ENCODE measurements around the gene GPNMB. TPM values are rescaled to one million over a fixed set of nuclear protein-coding genes. Genes with fewer than 3 reads are reported as not detected.

Gene GPNMB
- total and polyA plus RNA-seq, 7 experiments from 2014 or later: 0.56 to 30.5 (median 15.4) TPM; not detected in 3

- intact Hi-C loops (cut with micrococcal nuclease): no loop called here
- ChIA-PET POLR2A (no interaction called here), CTCF (interaction anchor here (1.0 to 7.3 kb wide), 2 partner anchors 7 to 93 kb away, joined by 3 to 48 read pairs; no protein-coding TSS in a partner anchor)
These were observed 18.4 kb downstream of the GPNMB start for GRCh38 chr7:23264916-23265458.

GRCh38 chr7:23266918-23267317 lies 20.3 kb downstream of the GPNMB start:
- Histone ChIP-seq H3K4me1 (ENCODE audit: control insufficient read depth in 2 of 2, insufficient read depth in 2 of 2, low read length in 2 of 2) (peaks cover 0 to 3% of the 10 kb centered on the region in 2 donors), H3K27ac (ENCODE audit: low read depth, low read length) (no peak overlapping the region), H3K27me3 (ENCODE audit: control insufficient read depth in 2 of 2, insufficient read depth in 2 of 2, low read length in 2 of 2) (no peaks in the 10 kb centered on the region), H3K36me3 (ENCODE audit: control insufficient read depth in 2 of 3, insufficient read depth in 3 of 3, low read length in 3 of 3) (no peaks in the 10 kb centered on the region), H3K4me3 (ENCODE audit: low read length) (no peak overlapping the region), H3K9me3 (ENCODE audit: control insufficient read depth in 2 of 3, low read length in 3 of 3) (no peaks in the 10 kb centered on the region)
- Mint-ChIP-seq H3K27me3 (peaks cover 0 to 6% (median 4%) of the 10 kb centered on the region in 5 donors), H3K9me3 (no peaks in the 10 kb centered on the region), H3K36me3 (peaks cover 0 to 5% (median 0%) of the 10 kb centered on the region in 5 donors), H3K4me3 (no peak overlapping the region), H3K4me1 (no peaks in the 10 kb centered on the region), H3K27ac (no peak overlapping the region)
- DNase-seq (no peak), ATAC-seq (no peak)
- CTCF ChIA-PET: no interaction called here
- intact Hi-C loops (cut with micrococcal nuclease): no loop called here
- POLR2A ChIA-PET: no interaction called here

More at GRCh38 chr7:23264916-23265458, 18.4 kb downstream of the GPNMB start:
- Histone ChIP-seq H3K4me1 (ENCODE audit: control insufficient read depth in 2 of 2, insufficient read depth in 2 of 2, low read length in 2 of 2) (peaks cover 0 to 3% of the 10 kb centered on the region in 2 donors), H3K27ac (ENCODE audit: low read depth, low read length) (no peak overlapping the region), H3K4me3 (ENCODE audit: low read length) (no peak overlapping the region), H3K9me3 (ENCODE audit: control insufficient read depth in 2 of 3, low read length in 3 of 3) (no peaks in the 10 kb centered on the region), H3K36me3 (ENCODE audit: control insufficient read depth in 2 of 3, insufficient read depth in 3 of 3, low read length in 3 of 3) (no peaks in the 10 kb centered on the region), H3K27me3 (ENCODE audit: control insufficient read depth in 2 of 2, insufficient read depth in 2 of 2, low read length in 2 of 2) (no peaks in the 10 kb centered on the region)
- Mint-ChIP-seq H3K4me1 (no peaks in the 10 kb centered on the region), H3K9me3 (no peaks in the 10 kb centered on the region), H3K36me3 (peaks cover 0 to 5% (median 0%) of the 10 kb centered on the region in 5 donors), H3K27ac (no peak overlapping the region), H3K4me3 (no peak overlapping the region), H3K27me3 (peaks cover 0 to 6% (median 4%) of the 10 kb centered on the region in 5 donors)
- ATAC-seq: no peak
- no peak for DNase-seq

- ATAC-seq (no peak), DNase-seq (no peak)
- Histone ChIP-seq H3K4me1 (ENCODE audit: control insufficient read depth in 2 of 2, insufficient read depth in 2 of 2, low read length in 2 of 2) (no peaks in the 10 kb centered on the region), H3K4me3 (ENCODE audit: low read length) (no peak overlapping the region), H3K36me3 (ENCODE audit: control insufficient read depth in 2 of 3, insufficient read depth in 3 of 3, low read length in 3 of 3) (no peaks in the 10 kb centered on the region), H3K27me3 (ENCODE audit: control insufficient read depth in 2 of 2, insufficient read depth in 2 of 2, low read length in 2 of 2) (no peaks in the 10 kb centered on the region), H3K9me3 (ENCODE audit: control insufficient read depth in 2 of 3, low read length in 3 of 3) (no peaks in the 10 kb centered on the region), H3K27ac (ENCODE audit: low read depth, low read length) (no peak overlapping the region)
- ChIA-PET POLR2A (no interaction called here), CTCF (interaction anchor here (1.0 kb wide), 1 partner anchor 10 kb away, joined by 3 read pairs; no protein-coding TSS in a partner anchor)
- Mint-ChIP-seq H3K27me3 (peaks cover 0 to 9% (median 4%) of the 10 kb centered on the region in 5 donors), H3K4me3 (no peak overlapping the region), H3K9me3 (no peaks in the 10 kb centered on the region), H3K27ac (no peak overlapping the region), H3K36me3 (peaks cover 0 to 5% (median 0%) of the 10 kb centered on the region in 5 donors), H3K4me1 (no peaks in the 10 kb centered on the region)
- intact Hi-C loops (cut with micrococcal nuclease): no loop called here
These were observed 20.8 kb downstream of the GPNMB start for GRCh38 chr7:23267357-23267756.

DNA sequence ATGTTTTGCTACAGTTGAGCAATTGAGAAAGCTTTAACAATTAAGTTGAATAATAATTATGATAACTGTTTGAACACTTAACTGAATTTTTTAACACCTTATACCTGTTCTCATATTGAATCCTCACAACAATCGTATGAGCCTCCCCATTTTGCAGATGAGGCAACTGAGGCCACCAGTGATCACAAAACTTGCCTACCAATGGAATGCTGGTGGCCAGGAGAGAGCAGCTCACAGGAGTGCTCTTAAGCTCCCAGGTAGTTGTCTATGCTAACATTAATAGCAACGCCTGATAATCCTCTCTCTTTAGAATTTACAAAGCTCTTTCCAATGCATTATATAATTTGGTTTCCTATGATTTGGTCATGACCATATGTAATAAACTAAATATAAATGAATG lies 21.6 kb downstream of the GPNMB start:
- Histone ChIP-seq H3K36me3 (ENCODE audit: control insufficient read depth in 2 of 3, insufficient read depth in 3 of 3, low read length in 3 of 3) (no peaks in the 10 kb centered on the region), H3K9me3 (ENCODE audit: control insufficient read depth in 2 of 3, low read length in 3 of 3) (no peaks in the 10 kb centered on the region), H3K4me1 (ENCODE audit: control insufficient read depth in 2 of 2, insufficient read depth in 2 of 2, low read length in 2 of 2) (peaks cover 0 to 4% of the 10 kb centered on the region in 2 donors), H3K4me3 (ENCODE audit: low read length) (no peak overlapping the region), H3K27ac (ENCODE audit: low read depth, low read length) (no peak overlapping the region), H3K27me3 (ENCODE audit: control insufficient read depth in 2 of 2, insufficient read depth in 2 of 2, low read length in 2 of 2) (no peaks in the 10 kb centered on the region)
- no peak overlapping the region for H3K27ac Mint-ChIP-seq
- intact Hi-C loops (cut with micrococcal nuclease): no loop called here
- H3K36me3 Mint-ChIP-seq: peaks cover 0 to 5% (median 0%) of the 10 kb centered on the region in 5 donors
- peaks cover under 1 to 6% (median 4%) of the 10 kb centered on the region in 7 donors for H3K4me1 Mint-ChIP-seq
- CTCF ChIA-PET: interaction anchor here (1.0 kb wide), 1 partner anchor 9 kb away, joined by 3 read pairs; no protein-coding TSS in a partner anchor
- DNase-seq (no peak), ATAC-seq (no peak)
- H3K9me3 Mint-ChIP-seq: no peaks in the 10 kb centered on the region
- H3K27me3 Mint-ChIP-seq: peaks cover 0 to 9% (median 4%) of the 10 kb centered on the region in 5 donors
- POLR2A ChIA-PET: no interaction called here
- H3K4me3 Mint-ChIP-seq: no peak overlapping the region

DNA sequence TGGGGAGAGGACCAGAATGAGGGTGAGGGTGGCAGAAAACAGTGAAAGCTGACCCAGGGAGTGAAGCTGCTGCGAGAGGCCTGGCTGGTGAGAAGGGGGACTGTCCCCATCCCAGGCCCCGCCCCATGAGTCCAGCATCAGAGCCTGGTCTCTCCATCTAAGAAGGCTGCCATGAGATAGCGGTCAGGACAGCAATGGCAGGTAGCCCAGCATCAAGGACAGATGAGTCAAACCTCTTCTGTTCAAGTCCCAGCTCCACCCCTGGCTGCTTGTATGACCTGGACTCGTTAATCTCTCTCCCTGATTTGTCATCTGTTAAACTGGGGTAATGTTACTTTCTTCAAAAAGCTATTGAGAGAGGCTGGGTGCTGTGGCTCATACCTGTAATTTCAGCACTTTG lies 22.2 kb downstream of the GPNMB start:
- CTCF ChIA-PET: interaction anchor here (0.6 to 6.6 kb wide), 2 partner anchors 7 to 46 kb away, joined by 3 to 48 read pairs; no protein-coding TSS in a partner anchor
- Mint-ChIP-seq H3K9me3 (no peaks in the 10 kb centered on the region), H3K27me3 (peaks cover 0 to 9% (median 4%) of the 10 kb centered on the region in 5 donors), H3K27ac (peak overlapping the region in 1 of 9 donors; percentile 41), H3K4me1 (peaks cover 2 to 12% (median 9%) of the 10 kb centered on the region in 7 donors), H3K36me3 (peaks cover 0 to 5% (median 0%) of the 10 kb centered on the region in 5 donors), H3K4me3 (no peak overlapping the region)
- Histone ChIP-seq H3K36me3 (ENCODE audit: control insufficient read depth in 2 of 3, insufficient read depth in 3 of 3, low read length in 3 of 3) (no peaks in the 10 kb centered on the region), H3K9me3 (ENCODE audit: control insufficient read depth in 2 of 3, low read length in 3 of 3) (no peaks in the 10 kb centered on the region), H3K27ac (ENCODE audit: low read depth, low read length) (no peak overlapping the region), H3K4me1 (ENCODE audit: control insufficient read depth in 2 of 2, insufficient read depth in 2 of 2, low read length in 2 of 2) (peaks cover 0 to 4% of the 10 kb centered on the region in 2 donors), H3K4me3 (ENCODE audit: low read length) (no peak overlapping the region), H3K27me3 (ENCODE audit: control insufficient read depth in 2 of 2, insufficient read depth in 2 of 2, low read length in 2 of 2) (no peaks in the 10 kb centered on the region)
- DNase-seq (no peak), ATAC-seq (no peak)
- intact Hi-C loops (cut with micrococcal nuclease): no loop called here
- POLR2A ChIA-PET: interaction anchor here (0.6 kb wide), 1 partner anchor 18 kb away, joined by 3 read pairs; no protein-coding TSS in a partner anchor

- H3K27ac Mint-ChIP-seq: peak overlapping the region in 1 of 9 donors; percentile 33
- ATAC-seq (no peak), DNase-seq (no peak)
- Histone ChIP-seq H3K27ac (ENCODE audit: low read depth, low read length) (no peak overlapping the region), H3K36me3 (ENCODE audit: control insufficient read depth in 2 of 3, insufficient read depth in 3 of 3, low read length in 3 of 3) (no peaks in the 10 kb centered on the region), H3K4me3 (ENCODE audit: low read length) (no peak overlapping the region), H3K4me1 (ENCODE audit: control insufficient read depth in 2 of 2, insufficient read depth in 2 of 2, low read length in 2 of 2) (peaks cover 0 to 4% of the 10 kb centered on the region in 2 donors), H3K9me3 (ENCODE audit: control insufficient read depth in 2 of 3, low read length in 3 of 3) (no peaks in the 10 kb centered on the region), H3K27me3 (ENCODE audit: control insufficient read depth in 2 of 2, insufficient read depth in 2 of 2, low read length in 2 of 2) (no peaks in the 10 kb centered on the region)
- ChIA-PET POLR2A (interaction anchor here (0.7 kb wide), 2 partner anchors 75 to 436 kb away, joined by 3 to 4 read pairs; no protein-coding TSS in a partner anchor), CTCF (interaction anchor here (0.6 to 6.6 kb wide), 17 partner anchors 8 to 441 kb away, joined by 3 to 48 read pairs (median 5); no protein-coding TSS in a partner anchor)
- peaks cover 0 to 9% (median 4%) of the 10 kb centered on the region in 5 donors for H3K27me3 Mint-ChIP-seq
- intact Hi-C loops (cut with micrococcal nuclease): loop anchor here (2.0 to 5.0 kb wide), 5 partner anchors 57 to 1395 kb away; partner anchors contain the start of gene TRA2A (in 1 of the 2)
- H3K36me3 Mint-ChIP-seq: peaks cover 0 to 2% (median 0%) of the 10 kb centered on the region in 5 donors
- peaks cover 2 to 16% (median 9%) of the 10 kb centered on the region in 7 donors for H3K4me1 Mint-ChIP-seq
- H3K4me3 Mint-ChIP-seq: peak overlapping the region in 1 of 10 donors; percentile 37
- no peaks in the 10 kb centered on the region for H3K9me3 Mint-ChIP-seq
These were observed 25.7 kb downstream of the GPNMB start for GRCh38 chr7:23272275-23272674.

Data from naive thymus-derived CD4-positive, alpha-beta T cell (primary cell).